ENCODE measurements around the gene PDE2A. TPM values are rescaled to one million over a fixed set of nuclear protein-coding genes. Genes with fewer than 3 reads are reported as not detected.
"Not testable (repeated sequence)": the region's sequence is repeated elsewhere in the genome, so short reads cannot be mapped to it uniquely, and the experiment has no call there.

The PDE2A gene
- total RNA-seq, 1 experiment from 2014 or later = 0.74 TPM

DNA sequence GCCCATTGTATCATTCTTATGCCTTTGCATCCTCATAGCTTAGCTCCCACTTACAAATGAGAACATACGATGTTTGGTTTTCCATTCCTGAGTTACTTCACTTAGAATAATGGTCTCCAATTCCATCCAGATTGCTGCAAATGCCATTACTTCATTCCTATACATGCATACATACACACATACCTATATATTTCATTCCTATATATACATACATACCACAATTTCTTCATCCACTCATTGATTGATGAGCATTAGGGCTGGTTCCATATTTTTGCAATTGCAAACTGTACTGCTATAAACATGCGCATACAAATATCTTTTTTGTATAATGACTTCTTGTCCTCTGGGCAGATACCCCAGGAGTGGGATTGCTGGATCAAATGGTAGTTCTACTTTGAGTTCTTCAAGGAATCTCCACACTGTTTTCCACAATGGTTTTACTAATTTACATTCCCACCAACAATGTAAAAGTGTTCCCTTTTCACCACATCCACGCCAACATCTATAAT, 119.2 kb downstream of the PDE2A start:
- CTCF ChIA-PET = interaction anchor here (0.6 kb wide), 1 partner anchor 10 kb away, joined by 7 read pairs; no protein-coding TSS in a partner anchor
- H3K4me3 ChIP-seq (ENCODE audit: low read depth in 2 of 2, low read length in 2 of 2); BruUV-seq (replicated peaks); H3K4me1 ChIP-seq (ENCODE audit: control insufficient read depth, insufficient read depth, low read length); ATAC-seq; intact Hi-C loops (cut with micrococcal nuclease; ENCODE audit: unreplicated experiment); H3K27ac ChIP-seq (ENCODE audit: low read length); DNase-seq (ENCODE audit: low read depth, low spot score); H3K36me3 ChIP-seq (ENCODE audit: control insufficient read depth, insufficient read depth, low read length); POLR2A ChIA-PET; H3K9me3 ChIP-seq (ENCODE audit: control insufficient read depth, insufficient read depth, low read depth, low read length): not testable (repeated sequence)
- in situ Hi-C loops (cut with HindIII; ENCODE audit: low pct_unique_long_range_greater_than_20kb, low sequenced_read_pairs) = loop anchor here (5.0 to 10.0 kb wide), 3 partner anchors 33 to 100 kb away; no protein-coding TSS in a partner anchor
- H3K27me3 ChIP-seq (ENCODE audit: control insufficient read depth, insufficient read depth, low read length) = peaks cover 24% of the 10 kb centered on the region

- CTCF ChIA-PET = interaction anchor here (0.6 to 1.4 kb wide), 2 partner anchors 82 to 162 kb away, joined by 3 to 6 read pairs; no protein-coding TSS in a partner anchor
- ATAC-seq = no peak
- BruUV-seq (replicated peaks) = no TSS peak
These were observed 120.5 kb downstream of the PDE2A start for GRCh38 chr11:72553706-72554105.

More at GRCh38 chr11:72553706-72554105, 120.5 kb downstream of the PDE2A start:
- POLR2A ChIA-PET = interaction anchor here (0.6 kb wide), 1 partner anchor 166 kb away, joined by 6 read pairs; no protein-coding TSS in a partner anchor
- no peaks in the 10 kb centered on the region for H3K9me3 ChIP-seq (ENCODE audit: control insufficient read depth, insufficient read depth, low read depth, low read length)
- H3K4me1 ChIP-seq (ENCODE audit: control insufficient read depth, insufficient read depth, low read length) = no peaks in the 10 kb centered on the region
- no peak overlapping the region for H3K4me3 ChIP-seq (ENCODE audit: low read depth in 2 of 2, low read length in 2 of 2)
- TF ChIP-seq POLR2AphosphoS5 (IDR thresholded peaks at IDR 0.05; ENCODE audit: low read depth, low read length) = no peak
- TF ChIP-seq, protein P1, sequence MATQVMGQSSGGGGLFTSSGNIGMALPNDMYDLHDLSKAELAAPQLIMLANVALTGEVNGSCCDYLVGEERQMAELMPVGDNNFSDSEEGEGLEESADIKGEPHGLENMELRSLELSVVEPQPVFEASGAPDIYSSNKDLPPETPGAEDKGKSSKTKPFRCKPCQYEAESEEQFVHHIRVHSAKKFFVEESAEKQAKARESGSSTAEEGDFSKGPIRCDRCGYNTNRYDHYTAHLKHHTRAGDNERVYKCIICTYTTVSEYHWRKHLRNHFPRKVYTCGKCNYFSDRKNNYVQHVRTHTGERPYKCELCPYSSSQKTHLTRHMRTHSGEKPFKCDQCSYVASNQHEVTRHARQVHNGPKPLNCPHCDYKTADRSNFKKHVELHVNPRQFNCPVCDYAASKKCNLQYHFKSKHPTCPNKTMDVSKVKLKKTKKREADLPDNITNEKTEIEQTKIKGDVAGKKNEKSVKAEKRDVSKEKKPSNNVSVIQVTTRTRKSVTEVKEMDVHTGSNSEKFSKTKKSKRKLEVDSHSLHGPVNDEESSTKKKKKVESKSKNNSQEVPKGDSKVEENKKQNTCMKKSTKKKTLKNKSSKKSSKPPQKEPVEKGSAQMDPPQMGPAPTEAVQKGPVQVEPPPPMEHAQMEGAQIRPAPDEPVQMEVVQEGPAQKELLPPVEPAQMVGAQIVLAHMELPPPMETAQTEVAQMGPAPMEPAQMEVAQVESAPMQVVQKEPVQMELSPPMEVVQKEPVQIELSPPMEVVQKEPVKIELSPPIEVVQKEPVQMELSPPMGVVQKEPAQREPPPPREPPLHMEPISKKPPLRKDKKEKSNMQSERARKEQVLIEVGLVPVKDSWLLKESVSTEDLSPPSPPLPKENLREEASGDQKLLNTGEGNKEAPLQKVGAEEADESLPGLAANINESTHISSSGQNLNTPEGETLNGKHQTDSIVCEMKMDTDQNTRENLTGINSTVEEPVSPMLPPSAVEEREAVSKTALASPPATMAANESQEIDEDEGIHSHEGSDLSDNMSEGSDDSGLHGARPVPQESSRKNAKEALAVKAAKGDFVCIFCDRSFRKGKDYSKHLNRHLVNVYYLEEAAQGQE (IDR thresholded peaks at IDR 0.05; ENCODE audit: insufficient read depth in 1 of 2, low read depth in 2 of 2, low read length in 1 of 2) = no peak
- TF ChIP-seq, protein P2, sequence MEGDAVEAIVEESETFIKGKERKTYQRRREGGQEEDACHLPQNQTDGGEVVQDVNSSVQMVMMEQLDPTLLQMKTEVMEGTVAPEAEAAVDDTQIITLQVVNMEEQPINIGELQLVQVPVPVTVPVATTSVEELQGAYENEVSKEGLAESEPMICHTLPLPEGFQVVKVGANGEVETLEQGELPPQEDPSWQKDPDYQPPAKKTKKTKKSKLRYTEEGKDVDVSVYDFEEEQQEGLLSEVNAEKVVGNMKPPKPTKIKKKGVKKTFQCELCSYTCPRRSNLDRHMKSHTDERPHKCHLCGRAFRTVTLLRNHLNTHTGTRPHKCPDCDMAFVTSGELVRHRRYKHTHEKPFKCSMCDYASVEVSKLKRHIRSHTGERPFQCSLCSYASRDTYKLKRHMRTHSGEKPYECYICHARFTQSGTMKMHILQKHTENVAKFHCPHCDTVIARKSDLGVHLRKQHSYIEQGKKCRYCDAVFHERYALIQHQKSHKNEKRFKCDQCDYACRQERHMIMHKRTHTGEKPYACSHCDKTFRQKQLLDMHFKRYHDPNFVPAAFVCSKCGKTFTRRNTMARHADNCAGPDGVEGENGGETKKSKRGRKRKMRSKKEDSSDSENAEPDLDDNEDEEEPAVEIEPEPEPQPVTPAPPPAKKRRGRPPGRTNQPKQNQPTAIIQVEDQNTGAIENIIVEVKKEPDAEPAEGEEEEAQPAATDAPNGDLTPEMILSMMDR (IDR thresholded peaks at IDR 0.05) = no peak; the same call in 1 of the 2 replicates
- TF ChIP-seq TCF7L2 (IDR thresholded peaks at IDR 0.05; ENCODE audit: low read depth, low read length) = no peak
- TF ChIP-seq SIN3A (IDR thresholded peaks at IDR 0.05; ENCODE audit: borderline replicate concordance, insufficient read depth, low read depth, low read length) = no peak
- in situ Hi-C loops (cut with HindIII; ENCODE audit: low pct_unique_long_range_greater_than_20kb, low sequenced_read_pairs) (loop anchor here (10.0 kb wide), 1 partner anchor 101 kb away; no protein-coding TSS in a partner anchor), intact Hi-C loops (cut with micrococcal nuclease; ENCODE audit: unreplicated experiment) (no loop called here)
- peaks cover 21% of the 10 kb centered on the region for H3K27me3 ChIP-seq (ENCODE audit: control insufficient read depth, insufficient read depth, low read length)
- H3K36me3 ChIP-seq (ENCODE audit: control insufficient read depth, insufficient read depth, low read length) = no peaks in the 10 kb centered on the region
- DNase-seq (ENCODE audit: low read depth, low spot score) = no peak
- no peak overlapping the region for H3K27ac ChIP-seq (ENCODE audit: low read length)

All from Panc1 (cell line).